Measurements from ENCODE around the gene LTK.

Gene LTK

GRCh38 chr15:41554915-41555314, 41.3 kb upstream of the LTK start:
- TF ChIP-seq CTCF (IDR thresholded peaks at IDR 0.05; ENCODE audit: low read depth, low read length): no peak
- no peak for TF ChIP-seq EZH2phosphoT487 (IDR thresholded peaks at IDR 0.05; ENCODE audit: low read depth)
- no peaks in the 10 kb centered on the region for H3K9me3 ChIP-seq (ENCODE audit: insufficient read depth, low read length)
- no peak overlapping the region for H3K4me3 ChIP-seq (ENCODE audit: low read length)
- no peaks in the 10 kb centered on the region for H3K36me3 ChIP-seq (replicated peaks; ENCODE audit: low read depth, low read length)
- no peak overlapping the region for H2AFZ ChIP-seq (ENCODE audit: low read depth, low read length)
- no peak overlapping the region for H3K4me2 ChIP-seq (ENCODE audit: low read length)
- H3K79me2 ChIP-seq (ENCODE audit: low read length): no peaks in the 10 kb centered on the region
- H4K20me1 ChIP-seq (ENCODE audit: insufficient read depth, low read length): no peaks in the 10 kb centered on the region
- H3K27me3 ChIP-seq (ENCODE audit: low read depth, low read length): peaks cover 7% of the 10 kb centered on the region
- H3K4me1 ChIP-seq (ENCODE audit: low read length): peaks cover 23% of the 10 kb centered on the region
- no peak overlapping the region for H3K9ac ChIP-seq (ENCODE audit: low read length)
- no peak overlapping the region for H3K27ac ChIP-seq (ENCODE audit: low read length)

GRCh38 chr15:41554343-41554742, 40.7 kb upstream of the LTK start:
- no peak overlapping the region for H3K9ac ChIP-seq (ENCODE audit: low read length)
- no peaks in the 10 kb centered on the region for H4K20me1 ChIP-seq (ENCODE audit: insufficient read depth, low read length)
- no peaks in the 10 kb centered on the region for H3K79me2 ChIP-seq (ENCODE audit: low read length)
- no peak overlapping the region for H3K4me3 ChIP-seq (ENCODE audit: low read length)
- H3K4me1 ChIP-seq (ENCODE audit: low read length): peaks cover 23% of the 10 kb centered on the region
- no peaks in the 10 kb centered on the region for H3K9me3 ChIP-seq (ENCODE audit: insufficient read depth, low read length)
- no peak for TF ChIP-seq CTCF (IDR thresholded peaks at IDR 0.05; ENCODE audit: low read depth, low read length)
- TF ChIP-seq EZH2phosphoT487 (IDR thresholded peaks at IDR 0.05; ENCODE audit: low read depth): no peak
- peaks cover 1% of the 10 kb centered on the region for H3K27me3 ChIP-seq (ENCODE audit: low read depth, low read length)
- no peaks in the 10 kb centered on the region for H3K36me3 ChIP-seq (replicated peaks; ENCODE audit: low read depth, low read length)
- H3K27ac ChIP-seq (ENCODE audit: low read length): no peak overlapping the region
- H3K4me2 ChIP-seq (ENCODE audit: low read length): no peak overlapping the region
- H2AFZ ChIP-seq (ENCODE audit: low read depth, low read length): no peak overlapping the region

- Histone ChIP-seq H3K36me3 (replicated peaks; ENCODE audit: low read depth, low read length) (no peaks in the 10 kb centered on the region), H3K4me1 (ENCODE audit: low read length) (peaks cover 23% of the 10 kb centered on the region), H3K79me2 (ENCODE audit: low read length) (no peaks in the 10 kb centered on the region), H3K9ac (ENCODE audit: low read length) (no peak overlapping the region), H3K4me2 (ENCODE audit: low read length) (no peak overlapping the region), H3K27ac (ENCODE audit: low read length) (no peak overlapping the region), H3K4me3 (ENCODE audit: low read length) (no peak overlapping the region), H4K20me1 (ENCODE audit: insufficient read depth, low read length) (no peaks in the 10 kb centered on the region), H3K27me3 (ENCODE audit: low read depth, low read length) (no peaks in the 10 kb centered on the region), H2AFZ (ENCODE audit: low read depth, low read length) (no peak overlapping the region), H3K9me3 (ENCODE audit: insufficient read depth, low read length) (no peaks in the 10 kb centered on the region)
- TF ChIP-seq EZH2phosphoT487 (IDR thresholded peaks at IDR 0.05; ENCODE audit: low read depth) (no peak), CTCF (IDR thresholded peaks at IDR 0.05; ENCODE audit: low read depth, low read length) (no peak)
These were observed 40.1 kb upstream of the LTK start for GRCh38 chr15:41553731-41554130.

GRCh38 chr15:41550066-41550775, 36.6 kb upstream of the LTK start:
- H3K27me3 ChIP-seq (ENCODE audit: low read depth, low read length): no peaks in the 10 kb centered on the region
- TF ChIP-seq CTCF (IDR thresholded peaks at IDR 0.05; ENCODE audit: low read depth, low read length) (no peak), EZH2phosphoT487 (IDR thresholded peaks at IDR 0.05; ENCODE audit: low read depth) (no peak)
- H3K4me2 ChIP-seq (ENCODE audit: low read length): no peak overlapping the region
- no peaks in the 10 kb centered on the region for H3K36me3 ChIP-seq (replicated peaks; ENCODE audit: low read depth, low read length)
- H3K4me1 ChIP-seq (ENCODE audit: low read length): no peaks in the 10 kb centered on the region
- H4K20me1 ChIP-seq (ENCODE audit: insufficient read depth, low read length): no peaks in the 10 kb centered on the region
- no peaks in the 10 kb centered on the region for H3K9me3 ChIP-seq (ENCODE audit: insufficient read depth, low read length)
- no peak overlapping the region for H3K9ac ChIP-seq (ENCODE audit: low read length)
- no peak overlapping the region for H2AFZ ChIP-seq (ENCODE audit: low read depth, low read length)
- H3K79me2 ChIP-seq (ENCODE audit: low read length): no peaks in the 10 kb centered on the region
- no peak overlapping the region for H3K27ac ChIP-seq (ENCODE audit: low read length)
- no peak overlapping the region for H3K4me3 ChIP-seq (ENCODE audit: low read length)
